K562 (cell line): Measurements from ENCODE around the gene SPHK2. TPM values are rescaled to one million over a fixed set of nuclear protein-coding genes. Genes with fewer than 3 reads are reported as not detected.
A peak's percentile ranks its signal among the peaks of the same experiment; 100 is the strongest.

Experiments
- CXXC5 ChIP-seq: fragments of 250-450 bp; sonication (Bioruptor Pico); IDR thresholded peaks from 2 replicates; pipeline ENCODE4 v1.8.0; 2022; ENCODE audit warnings: inconsistent platforms, mild to moderate bottlenecking, moderate library complexity
- E2F4 ChIP-seq: sonication (generic); formaldehyde crosslinking; IDR thresholded peaks from 2 replicates; pipeline ENCODE4 v1.8.0; 2022; ENCODE audit warnings: mild to moderate bottlenecking, low read depth, missing genetic modification reagents
- SLC30A9 ChIP-seq: fragments of 250-450 bp; sonication (Bioruptor Pico); IDR thresholded peaks from 2 replicates; pipeline ENCODE4 v1.8.0; 2022; ENCODE audit warnings: mild to moderate bottlenecking, moderate library complexity
- ZFPM2 ChIP-seq: fragments of 250-450 bp; sonication (Bioruptor Pico); IDR thresholded peaks from 2 replicates; pipeline ENCODE4 v1.5.1; 2022; ENCODE audit warnings: mild to moderate bottlenecking
- ZFX ChIP-seq: sonication (generic); formaldehyde crosslinking; IDR thresholded peaks from 2 replicates; pipeline ENCODE4 v1.8.0; 2022; ENCODE audit warnings: mild to moderate bottlenecking, missing genetic modification reagents, moderate library complexity
- ZSCAN29 ChIP-seq: fragments of 450-650 bp; IDR thresholded peaks from 2 replicates; pipeline ENCODE4 v1.6.1; 2017
- polyA plus RNA-seq, 8 experiments: library from polyadenylated mRNA; depleted of rRNA in 4 of 8; stranded (reverse) in 5 of 8; unstranded in 3 of 8; fragments of >200 nt; fragmentation: Nextera tagmentation in 2 of 8; fragmentation: Illumina TruSeq in 1 of 8; extraction: Ambion mirVana in 2 of 8; extraction: Trizol in 1 of 8; gene quantifications; 2 replicates each; pipeline versions ENCODE4 v1.2.1 to v1.2.3, GENCODE V29; 2011 to 2014; ENCODE audit warnings: inconsistent platforms in 1 of 8, missing spikeins in 1 of 8
- total RNA-seq, 7 experiments: library from RNA; depleted of rRNA in 6 of 7; stranded (reverse); fragments of >200 nt in 6 of 7; fragmentation: Illumina TruSeq in 2 of 7; extraction: Trizol in 2 of 7; gene quantifications; 2 replicates each; pipeline versions ENCODE4 v1.2.1 to v1.2.3, GENCODE V29; 2011 to 2021; ENCODE audit warnings: low replicate concordance in 1 of 7
- TF ChIP-seq, protein P1 (sequence below), 2 experiments: fragments of 450-650 bp; IDR thresholded peaks; 2 replicates each; pipeline ENCODE4 v1.6.1; 2016
- TF ChIP-seq, protein P2 (sequence below): fragments of 200-800 bp; sonication (Bioruptor generic); IDR thresholded peaks from 2 replicates; pipeline ENCODE4 v1.6.1; 2017; ENCODE audit warnings: missing genetic modification characterization, missing compliant biosample characterization
- TF ChIP-seq, protein P3 (sequence below), 2 experiments: IDR thresholded peaks; 2 replicates each; pipeline ENCODE4 v1.6.1; 2011; ENCODE audit warnings: borderline replicate concordance in 1 of 2, control low read depth in 1 of 2, low read depth in 1 of 2, low read length in 1 of 2, mild to moderate bottlenecking in 1 of 2, mixed read lengths in 1 of 2, moderate library complexity in 1 of 2; ENCODE audit not compliant: insufficient read depth in 1 of 2, insufficient read length in 1 of 2, poor library complexity in 1 of 2, severe bottlenecking in 1 of 2; ENCODE audit errors: extremely low read depth in 1 of 2

SPHK2 gene
- total and polyA plus RNA-seq, 9 of the 15 experiments (the other 6 are each of a cell fraction or from before 2014, with no cell fraction given), result 0.10 to 15.2 (median 2.9) TPM

- TF ChIP-seq ZFX (peak; percentile 51), CXXC5 (CRISPR knock-in tag) (peak; percentile 71), E2F4 (CRISPR knock-in tag) (no peak), ZSCAN29 (no peak), ZFPM2 (CRISPR knock-in tag) (peak; percentile 85; the same call in 1 of the 2 replicates), SLC30A9 (CRISPR knock-in tag) (no peak)
- TF ChIP-seq, protein P1, sequence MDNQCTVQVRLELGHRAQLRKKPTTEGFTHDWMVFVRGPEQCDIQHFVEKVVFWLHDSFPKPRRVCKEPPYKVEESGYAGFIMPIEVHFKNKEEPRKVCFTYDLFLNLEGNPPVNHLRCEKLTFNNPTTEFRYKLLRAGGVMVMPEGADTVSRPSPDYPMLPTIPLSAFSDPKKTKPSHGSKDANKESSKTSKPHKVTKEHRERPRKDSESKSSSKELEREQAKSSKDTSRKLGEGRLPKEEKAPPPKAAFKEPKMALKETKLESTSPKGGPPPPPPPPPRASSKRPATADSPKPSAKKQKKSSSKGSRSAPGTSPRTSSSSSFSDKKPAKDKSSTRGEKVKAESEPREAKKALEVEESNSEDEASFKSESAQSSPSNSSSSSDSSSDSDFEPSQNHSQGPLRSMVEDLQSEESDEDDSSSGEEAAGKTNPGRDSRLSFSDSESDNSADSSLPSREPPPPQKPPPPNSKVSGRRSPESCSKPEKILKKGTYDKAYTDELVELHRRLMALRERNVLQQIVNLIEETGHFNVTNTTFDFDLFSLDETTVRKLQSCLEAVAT (IDR thresholded peaks at IDR 0.05), result peak in 1 of 2 experiments; percentile 19; a peak in 1 of 4 replicates
- TF ChIP-seq, protein P2, sequence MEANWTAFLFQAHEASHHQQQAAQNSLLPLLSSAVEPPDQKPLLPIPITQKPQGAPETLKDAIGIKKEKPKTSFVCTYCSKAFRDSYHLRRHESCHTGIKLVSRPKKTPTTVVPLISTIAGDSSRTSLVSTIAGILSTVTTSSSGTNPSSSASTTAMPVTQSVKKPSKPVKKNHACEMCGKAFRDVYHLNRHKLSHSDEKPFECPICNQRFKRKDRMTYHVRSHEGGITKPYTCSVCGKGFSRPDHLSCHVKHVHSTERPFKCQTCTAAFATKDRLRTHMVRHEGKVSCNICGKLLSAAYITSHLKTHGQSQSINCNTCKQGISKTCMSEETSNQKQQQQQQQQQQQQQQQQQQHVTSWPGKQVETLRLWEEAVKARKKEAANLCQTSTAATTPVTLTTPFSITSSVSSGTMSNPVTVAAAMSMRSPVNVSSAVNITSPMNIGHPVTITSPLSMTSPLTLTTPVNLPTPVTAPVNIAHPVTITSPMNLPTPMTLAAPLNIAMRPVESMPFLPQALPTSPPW (CRISPR knock-in tag), result peak; percentile 86
- TF ChIP-seq, protein P3, sequence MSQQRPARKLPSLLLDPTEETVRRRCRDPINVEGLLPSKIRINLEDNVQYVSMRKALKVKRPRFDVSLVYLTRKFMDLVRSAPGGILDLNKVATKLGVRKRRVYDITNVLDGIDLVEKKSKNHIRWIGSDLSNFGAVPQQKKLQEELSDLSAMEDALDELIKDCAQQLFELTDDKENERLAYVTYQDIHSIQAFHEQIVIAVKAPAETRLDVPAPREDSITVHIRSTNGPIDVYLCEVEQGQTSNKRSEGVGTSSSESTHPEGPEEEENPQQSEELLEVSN (IDR thresholded peaks at IDR 0.05; ENCODE audit: borderline replicate concordance in 1 of 2, extremely low read depth in 1 of 2, insufficient read depth in 1 of 2, insufficient read length in 1 of 2, low read depth in 1 of 2, low read length in 1 of 2, poor library complexity in 1 of 2, severe bottlenecking in 1 of 2), result peak; percentile 20 to 86
These were observed 16.1 kb downstream of the SPHK2 start (continued) for GRCh38 chr19:48635263-48635965.
